HCT116 (cell line): ENCODE measurements around the gene ZCWPW1. TPM values are rescaled to one million over a fixed set of nuclear protein-coding genes. Genes with fewer than 3 reads are reported as not detected.
A peak's percentile ranks its signal among the peaks of the same experiment; 100 is the strongest.

Experiments
- ATAC-seq: fragments of 200-7000 bp; cut with Tn5 transposase; 2 replicates; pipeline ENCODE4 v1.9.1; 2020; ENCODE audit warnings: mild to moderate bottlenecking, moderate library complexity
- BruUV-seq: library from RNA; stranded (reverse); fragments of 400-500 nt; replicated peaks from 2 replicates; lab custom pipeline; 2021; lab: Mats Ljungman, UMichigan
- CTCF ChIA-PET: fragments of 300-600 bp; sonication (Branson Sonifier 250); formaldehyde crosslinking; loops from one replicate; lab custom pipeline; 2021; ENCODE audit warnings: antibody characterized with exemption; lab: Charles Lee
- POLR2A ChIA-PET: fragments of 300-600, 350-600 bp; sonication (Branson Sonifier 250); formaldehyde crosslinking; loops from one replicate; lab custom pipeline; 2021; ENCODE audit warnings: antibody characterized with exemption; lab: Charles Lee
- RAD21 ChIA-PET, 2 experiments: fragments of 300-600 bp; sonication (Branson Sonifier 250); formaldehyde crosslinking; loops; one replicate each; lab custom pipeline; 2023; ENCODE audit warnings: low total read pairs in 2 of 2; ENCODE audit not compliant: uncharacterized antibody in 2 of 2, unreplicated experiment in 2 of 2, low non-redundant PET in 1 of 2; lab: Charles Lee
- DNase-seq: peaks from one replicate; pipeline ENCODE4 v3.0.0-alpha.2; 2010; ENCODE audit warnings: low read depth, low spot score
- H2AFZ ChIP-seq: fragments of 200-600 bp; shearing (Covaris generic), sonication (generic); 2 replicates; pipeline ENCODE4 v1.6.1; 2017; ENCODE audit warnings: low read depth, mixed run types, mixed read lengths, antibody characterized with exemption, low read length; ENCODE audit not compliant: poor library complexity, severe bottlenecking
- H3K27ac ChIP-seq: 2 replicates; pipeline ENCODE4 v1.5.1; 2012; ENCODE audit warnings: low read depth, low read length
- H3K27me3 ChIP-seq: fragments of 200-600 bp; sonication (generic); 2 replicates; pipeline ENCODE4 v1.6.1; 2016; ENCODE audit warnings: mixed run types, low read length, mixed read lengths; ENCODE audit not compliant: insufficient read depth
- H3K36me3 ChIP-seq, 2 experiments: fragments of 200-500 bp in 1 of 2; fragments of 200-600 bp in 1 of 2; sonication (Bioruptor generic) in 1 of 2; sonication (generic) in 1 of 2; 2 replicates each; pipeline versions ENCODE4 v1.5.1 to v1.6.1; 2014 to 2016; ENCODE audit warnings: low read length in 2 of 2, inconsistent platforms in 1 of 2, mixed read lengths in 1 of 2, mixed run types in 1 of 2; ENCODE audit not compliant: insufficient read depth in 2 of 2, control insufficient read depth in 1 of 2
- H3K4me1 ChIP-seq, 2 experiments: fragments of 200-600 bp in 1 of 2; sonication (generic) in 1 of 2; 2 replicates each; pipeline versions ENCODE4 v1.5.1 to v1.6.1; 2012 to 2017; ENCODE audit warnings: low read length in 2 of 2, inconsistent platforms in 1 of 2, mild to moderate bottlenecking in 1 of 2, mixed read lengths in 1 of 2, mixed run types in 1 of 2, moderate library complexity in 1 of 2; ENCODE audit not compliant: insufficient read depth in 2 of 2, control insufficient read depth in 1 of 2
- H3K4me2 ChIP-seq: fragments of 200-600 bp; sonication (generic); 2 replicates; pipeline ENCODE4 v1.6.1; 2017; ENCODE audit warnings: mixed run types, low read length, mixed read lengths
- H3K4me3 ChIP-seq, 2 experiments: fragments of 200-600 bp in 1 of 2; sonication (generic) in 1 of 2; replicated peaks in 1 of 2; 2 replicates each; pipeline ENCODE4 v1.5.1; 2011 to 2016; ENCODE audit warnings: low read length in 2 of 2, control low read depth in 1 of 2, low read depth in 1 of 2, mild to moderate bottlenecking in 1 of 2, mixed read lengths in 1 of 2, mixed run types in 1 of 2
- H3K79me2 ChIP-seq: fragments of 200-600 bp; sonication (generic); 2 replicates; pipeline ENCODE4 v1.6.1; 2017; ENCODE audit warnings: mild to moderate bottlenecking, mixed run types, low read length, moderate library complexity, mixed read lengths; ENCODE audit not compliant: insufficient read depth
- H3K9ac ChIP-seq: fragments of 200-600 bp; sonication (generic); 2 replicates; pipeline ENCODE4 v1.6.1; 2016; ENCODE audit warnings: low read length, mixed read lengths
- H3K9me2 ChIP-seq: fragments of 200-600 bp; sonication (generic), shearing (Covaris generic); 2 replicates; pipeline ENCODE4 v1.6.1; 2017; ENCODE audit warnings: mixed run types, mild to moderate bottlenecking, moderate library complexity; ENCODE audit not compliant: insufficient read depth
- H3K9me3 ChIP-seq, 2 experiments: fragments of 200-500 bp in 1 of 2; fragments of 200-600 bp in 1 of 2; sonication (Bioruptor generic) in 1 of 2; sonication (generic) in 1 of 2; 2 replicates each; pipeline ENCODE4 v1.6.1; 2014 to 2017; ENCODE audit warnings: low read length in 2 of 2, mixed read lengths in 2 of 2, inconsistent platforms in 1 of 2, low read depth in 1 of 2, mild to moderate bottlenecking in 1 of 2, mixed run types in 1 of 2, moderate library complexity in 1 of 2; ENCODE audit not compliant: control insufficient read depth in 1 of 2, insufficient read depth in 1 of 2
- H4K20me1 ChIP-seq: fragments of 200-600 bp; sonication (generic), shearing (Covaris generic); 2 replicates; pipeline ENCODE4 v1.6.1; 2017; ENCODE audit warnings: mixed run types, mild to moderate bottlenecking, moderate library complexity; ENCODE audit not compliant: insufficient read depth
- EGR1 ChIP-seq: IDR thresholded peaks from 2 replicates; pipeline ENCODE4 v1.6.1; 2012; ENCODE audit warnings: low read depth
- POLR2AphosphoS5 ChIP-seq: IDR thresholded peaks from 2 replicates; pipeline ENCODE4 v1.6.1; 2011; ENCODE audit warnings: mild to moderate bottlenecking, low read depth, low read length, moderate library complexity
- RAD21 ChIP-seq: IDR thresholded peaks from 2 replicates; pipeline ENCODE4 v1.6.1; 2012; ENCODE audit warnings: low read depth, mild to moderate bottlenecking
- YY1 ChIP-seq: IDR thresholded peaks from 2 replicates; pipeline ENCODE4 v1.6.1; 2011; ENCODE audit warnings: low read length, low read depth, moderate library complexity, mild to moderate bottlenecking; ENCODE audit not compliant: insufficient replicate concordance; ENCODE audit errors: extremely low read depth
- intact Hi-C: fragments of 100-400 bp; cut with micrococcal nuclease; formaldehyde crosslinking; loops from 2 replicates; pipeline ENCODE4 v1.10.0; 2022
- total RNA-seq: library from RNA; stranded (reverse); gene quantifications from one replicate; pipeline ENCODE4 v1.2.1, GENCODE V29; 2021; ENCODE audit not compliant: unreplicated experiment
- TF ChIP-seq, protein P1 (sequence below): IDR thresholded peaks from 2 replicates; pipeline ENCODE4 v1.6.1; 2012; ENCODE audit warnings: low read depth
- TF ChIP-seq, protein P2 (sequence below), 3 experiments: fragments of 200-600 bp in 1 of 3; sonication (generic) in 1 of 3; IDR thresholded peaks in 2 of 3; conservative IDR thresholded peaks in 1 of 3; 2 replicates each; pipeline ENCODE4 v1.5.1; 2012 to 2017; ENCODE audit warnings: low read depth in 2 of 3, low read length in 2 of 3, antibody characterized with exemption in 1 of 3, borderline replicate concordance in 1 of 3, control low read depth in 1 of 3, mild to moderate bottlenecking in 1 of 3, mixed read lengths in 1 of 3, mixed run types in 1 of 3, moderate library complexity in 1 of 3; ENCODE audit not compliant: insufficient read depth in 1 of 3
- TF ChIP-seq, protein P3 (sequence below): IDR thresholded peaks from 2 replicates; pipeline ENCODE4 v1.6.1; 2012

Gene ZCWPW1
- total RNA-seq, 1 experiment from 2014 or later: 1.5 TPM

DNA sequence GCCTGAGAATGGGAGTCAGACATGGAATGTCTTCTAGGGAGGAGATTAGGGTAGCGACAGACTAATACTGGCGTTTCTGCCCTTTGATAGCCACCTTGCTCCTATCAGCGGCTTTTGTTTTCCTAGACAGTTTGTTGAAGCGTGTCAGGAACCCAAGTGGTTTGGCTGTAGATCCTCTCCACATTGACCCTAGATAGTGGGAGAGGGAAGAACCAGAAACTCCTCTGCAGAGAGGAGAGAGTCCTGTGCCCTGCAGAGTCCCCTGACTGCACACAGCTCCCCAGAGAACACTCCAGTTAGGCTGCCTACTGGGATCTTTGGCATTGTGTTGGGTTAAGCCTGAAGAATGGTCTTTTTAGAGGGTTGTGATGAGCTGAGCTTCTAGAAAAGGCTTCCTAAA is 3.5 kb upstream of the ZCWPW1 start:
- H3K27ac ChIP-seq: 0 out of 2 replicates have a peak overlapping the region, but pooled peaks have one; percentile 12
- peaks cover 1 to 71% of the 10 kb centered on the region in 2 experiments for H3K4me1 ChIP-seq
- H3K9ac ChIP-seq: peak overlapping the region; percentile 11; the same call in 1 of the 2 replicates

More for the DNA sequence above, 3.5 kb upstream of the ZCWPW1 start:
- no peaks in the 10 kb centered on the region for H4K20me1 ChIP-seq
- no peak overlapping the region for H2AFZ ChIP-seq
- RAD21 ChIA-PET: no interaction called here
- H3K4me3 ChIP-seq: no peak overlapping the region
- BruUV-seq: no TSS peak
- no peaks in the 10 kb centered on the region for H3K27me3 ChIP-seq
- peaks cover 5 to 39% of the 10 kb centered on the region in 2 experiments; a peak in 2 of 4 replicates for H3K36me3 ChIP-seq
- ATAC-seq (no peak), DNase-seq (no peak)
- H3K79me2 ChIP-seq: peaks cover 62% of the 10 kb centered on the region
- intact Hi-C loops: no loop called here
- no peak for TF ChIP-seq EGR1
- TF ChIP-seq, protein P1, sequence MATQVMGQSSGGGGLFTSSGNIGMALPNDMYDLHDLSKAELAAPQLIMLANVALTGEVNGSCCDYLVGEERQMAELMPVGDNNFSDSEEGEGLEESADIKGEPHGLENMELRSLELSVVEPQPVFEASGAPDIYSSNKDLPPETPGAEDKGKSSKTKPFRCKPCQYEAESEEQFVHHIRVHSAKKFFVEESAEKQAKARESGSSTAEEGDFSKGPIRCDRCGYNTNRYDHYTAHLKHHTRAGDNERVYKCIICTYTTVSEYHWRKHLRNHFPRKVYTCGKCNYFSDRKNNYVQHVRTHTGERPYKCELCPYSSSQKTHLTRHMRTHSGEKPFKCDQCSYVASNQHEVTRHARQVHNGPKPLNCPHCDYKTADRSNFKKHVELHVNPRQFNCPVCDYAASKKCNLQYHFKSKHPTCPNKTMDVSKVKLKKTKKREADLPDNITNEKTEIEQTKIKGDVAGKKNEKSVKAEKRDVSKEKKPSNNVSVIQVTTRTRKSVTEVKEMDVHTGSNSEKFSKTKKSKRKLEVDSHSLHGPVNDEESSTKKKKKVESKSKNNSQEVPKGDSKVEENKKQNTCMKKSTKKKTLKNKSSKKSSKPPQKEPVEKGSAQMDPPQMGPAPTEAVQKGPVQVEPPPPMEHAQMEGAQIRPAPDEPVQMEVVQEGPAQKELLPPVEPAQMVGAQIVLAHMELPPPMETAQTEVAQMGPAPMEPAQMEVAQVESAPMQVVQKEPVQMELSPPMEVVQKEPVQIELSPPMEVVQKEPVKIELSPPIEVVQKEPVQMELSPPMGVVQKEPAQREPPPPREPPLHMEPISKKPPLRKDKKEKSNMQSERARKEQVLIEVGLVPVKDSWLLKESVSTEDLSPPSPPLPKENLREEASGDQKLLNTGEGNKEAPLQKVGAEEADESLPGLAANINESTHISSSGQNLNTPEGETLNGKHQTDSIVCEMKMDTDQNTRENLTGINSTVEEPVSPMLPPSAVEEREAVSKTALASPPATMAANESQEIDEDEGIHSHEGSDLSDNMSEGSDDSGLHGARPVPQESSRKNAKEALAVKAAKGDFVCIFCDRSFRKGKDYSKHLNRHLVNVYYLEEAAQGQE: no peak
- TF ChIP-seq, protein P2, sequence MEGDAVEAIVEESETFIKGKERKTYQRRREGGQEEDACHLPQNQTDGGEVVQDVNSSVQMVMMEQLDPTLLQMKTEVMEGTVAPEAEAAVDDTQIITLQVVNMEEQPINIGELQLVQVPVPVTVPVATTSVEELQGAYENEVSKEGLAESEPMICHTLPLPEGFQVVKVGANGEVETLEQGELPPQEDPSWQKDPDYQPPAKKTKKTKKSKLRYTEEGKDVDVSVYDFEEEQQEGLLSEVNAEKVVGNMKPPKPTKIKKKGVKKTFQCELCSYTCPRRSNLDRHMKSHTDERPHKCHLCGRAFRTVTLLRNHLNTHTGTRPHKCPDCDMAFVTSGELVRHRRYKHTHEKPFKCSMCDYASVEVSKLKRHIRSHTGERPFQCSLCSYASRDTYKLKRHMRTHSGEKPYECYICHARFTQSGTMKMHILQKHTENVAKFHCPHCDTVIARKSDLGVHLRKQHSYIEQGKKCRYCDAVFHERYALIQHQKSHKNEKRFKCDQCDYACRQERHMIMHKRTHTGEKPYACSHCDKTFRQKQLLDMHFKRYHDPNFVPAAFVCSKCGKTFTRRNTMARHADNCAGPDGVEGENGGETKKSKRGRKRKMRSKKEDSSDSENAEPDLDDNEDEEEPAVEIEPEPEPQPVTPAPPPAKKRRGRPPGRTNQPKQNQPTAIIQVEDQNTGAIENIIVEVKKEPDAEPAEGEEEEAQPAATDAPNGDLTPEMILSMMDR (IDR thresholded peaks at IDR 0.05 in 2 of 3, conservative IDR thresholded peaks at IDR 0.05 in 1 of 3; ENCODE audit: borderline replicate concordance in 1 of 3, insufficient read depth in 1 of 3, low read depth in 2 of 3, low read length in 2 of 3): no peak
- TF ChIP-seq RAD21: no peak
- TF ChIP-seq, protein P3, sequence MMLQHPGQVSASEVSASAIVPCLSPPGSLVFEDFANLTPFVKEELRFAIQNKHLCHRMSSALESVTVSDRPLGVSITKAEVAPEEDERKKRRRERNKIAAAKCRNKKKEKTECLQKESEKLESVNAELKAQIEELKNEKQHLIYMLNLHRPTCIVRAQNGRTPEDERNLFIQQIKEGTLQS: no peak
- TF ChIP-seq POLR2AphosphoS5: no peak
- no peak for TF ChIP-seq YY1
- no peak overlapping the region for H3K4me2 ChIP-seq
- CTCF ChIA-PET: no interaction called here
- H3K9me2 ChIP-seq: no peaks in the 10 kb centered on the region
- POLR2A ChIA-PET: no interaction called here
- no peaks in the 10 kb centered on the region for H3K9me3 ChIP-seq
